K562 (cell line): ENCODE measurements around the gene MAGEB4. TPM values are rescaled to one million over a fixed set of nuclear protein-coding genes. Genes with fewer than 3 reads are reported as not detected.

Experiments
- ATAC-seq: fragments of 200-7000 bp; cut with Tn5 transposase; 3 replicates; pipeline ENCODE4 v1.9.1; 2020; ENCODE audit warnings: moderate library complexity
- BruUV-seq: library from RNA; stranded (reverse); fragments of 400-500 nt; replicated peaks from 2 replicates; lab custom pipeline; 2021; lab: Mats Ljungman, UMichigan
- CTCF ChIA-PET: fragments of 300-600 bp; formaldehyde crosslinking; extraction: SDS; loops from one replicate; lab custom pipeline; 2021; ENCODE audit warnings: low intra/inter-chr PET ratio; lab: Yijun Ruan, JAX
- POLR2A ChIA-PET: fragments of 300-600, 350-650 bp; sonication (Branson Sonifier 250); formaldehyde crosslinking; extraction: SDS; loops from one replicate; lab custom pipeline; 2021; ENCODE audit warnings: antibody characterized with exemption, inconsistent platforms; lab: Yijun Ruan, JAX
- DNase-seq, 4 experiments: peaks; one replicate each; pipeline versions ENCODE4 v3.0.0 to v3.0.0-alpha.2; 2011 to 2018; ENCODE audit warnings: low spot score in 3 of 4, mixed read lengths in 3 of 4; ENCODE audit errors: extremely low read depth in 1 of 4
- FAIRE-seq: peaks from 2 replicates; lab custom pipeline; 2011; peaks lifted over from hg19 to GRCh38; lab: Jason Lieb, UNC
- H2AFZ ChIP-seq: 2 replicates; pipeline ENCODE4 v1.6.0; 2011; ENCODE audit warnings: low read depth, low read length, control low read depth, inconsistent platforms
- H3K27ac ChIP-seq: fragments of 200-600 bp; 3 replicates; pipeline ENCODE4 v1.8.0; 2011; ENCODE audit warnings: low read depth, mild to moderate bottlenecking, control low read depth, inconsistent platforms, low read length, moderate library complexity, mixed read lengths; ENCODE audit errors: extremely low read depth
- H3K27me3 ChIP-seq, 2 experiments: fragments of 300-600 bp in 1 of 2; 2 replicates in 1 of 2; 3 replicates in 1 of 2; pipeline versions ENCODE4 v1.6.0 to v1.8.0; 2011; ENCODE audit warnings: inconsistent platforms in 2 of 2, low read length in 2 of 2, mild to moderate bottlenecking in 1 of 2, mixed read lengths in 1 of 2, moderate library complexity in 1 of 2; ENCODE audit not compliant: control insufficient read depth in 2 of 2, insufficient read depth in 2 of 2
- H3K36me3 ChIP-seq: fragments of 300-600 bp; 3 replicates; pipeline ENCODE4 v1.8.0; 2011; ENCODE audit warnings: mild to moderate bottlenecking, low read length, inconsistent platforms; ENCODE audit not compliant: control insufficient read depth, insufficient read depth
- H3K4me1 ChIP-seq, 2 experiments: fragments of 200-600 bp in 1 of 2; replicated peaks in 1 of 2; 2 replicates in 1 of 2; 3 replicates in 1 of 2; pipeline versions ENCODE4 v1.5.1 to v1.8.0; 2011; ENCODE audit warnings: inconsistent platforms in 2 of 2, low read length in 2 of 2, mild to moderate bottlenecking in 1 of 2, mixed read lengths in 1 of 2, moderate library complexity in 1 of 2; ENCODE audit not compliant: control insufficient read depth in 2 of 2, insufficient read depth in 2 of 2
- H3K4me2 ChIP-seq: 2 replicates; pipeline ENCODE4 v1.6.1; 2011; ENCODE audit warnings: low read length, control low read depth, inconsistent platforms, mixed read lengths; ENCODE audit not compliant: insufficient read depth
- H3K4me3 ChIP-seq: fragments of 200-600 bp; sonication (generic), shearing (Covaris generic); 2 replicates; pipeline ENCODE4 v1.5.1; 2016; ENCODE audit warnings: control low read depth, inconsistent platforms
- H3K79me2 ChIP-seq: fragments of 200-600 bp; 3 replicates; pipeline ENCODE4 v1.8.0; 2011; ENCODE audit warnings: low read length, inconsistent platforms; ENCODE audit not compliant: control insufficient read depth, insufficient read depth
- H3K9ac ChIP-seq, 2 experiments: 2 replicates each; pipeline versions ENCODE4 v1.6.0 to v1.6.1; 2011; ENCODE audit warnings: low read depth in 2 of 2, low read length in 2 of 2, control low read depth in 1 of 2, inconsistent platforms in 1 of 2, mild to moderate bottlenecking in 1 of 2, mixed read lengths in 1 of 2; ENCODE audit not compliant: insufficient read depth in 1 of 2
- H3K9me1 ChIP-seq: one replicate; pipeline ENCODE4 v1.6.0; 2011; ENCODE audit warnings: inconsistent platforms, mild to moderate bottlenecking, low read length, moderate library complexity; ENCODE audit not compliant: control insufficient read depth, insufficient read depth
- H3K9me3 ChIP-seq: replicated peaks from 2 replicates; pipeline ENCODE4 v1.5.1; 2011; ENCODE audit warnings: low read depth, low read length, inconsistent platforms; ENCODE audit not compliant: control insufficient read depth, insufficient read depth
- H4K20me1 ChIP-seq: replicated peaks from 2 replicates; pipeline ENCODE4 v1.6.1; 2011; ENCODE audit warnings: low read length, inconsistent platforms, mixed read lengths; ENCODE audit not compliant: control insufficient read depth, insufficient read depth
- ATF1 ChIP-seq, 2 experiments: fragments of 450-650 bp in 1 of 2; IDR thresholded peaks; 2 replicates each; pipeline ENCODE4 v1.6.1; 2016; ENCODE audit warnings: missing compliant biosample characterization in 1 of 2, missing genetic modification characterization in 1 of 2
- BMI1 ChIP-seq: fragments of 150-350 bp; IDR thresholded peaks from 2 replicates; pipeline ENCODE4 v1.6.1; 2014; ENCODE audit warnings: low read length
- BRD9 ChIP-seq: fragments of 450-650 bp; IDR thresholded peaks from 2 replicates; pipeline ENCODE4 v1.6.1; 2018; ENCODE audit warnings: low read depth; ENCODE audit not compliant: partially characterized antibody
- CC2D1A ChIP-seq: fragments of 450-650 bp; IDR thresholded peaks from 2 replicates; pipeline ENCODE4 v1.6.1; 2017; ENCODE audit warnings: mild to moderate bottlenecking
- FOSL1 ChIP-seq: fragments of 200-800 bp; sonication (Bioruptor generic); conservative IDR thresholded peaks from 2 replicates; pipeline ENCODE4 v1.6.1; 2016; ENCODE audit warnings: missing genetic modification characterization, missing compliant biosample characterization
- HDAC8 ChIP-seq: fragments of 450-650 bp; IDR thresholded peaks from 2 replicates; pipeline ENCODE4 v1.6.1; 2016; ENCODE audit warnings: mild to moderate bottlenecking, missing genetic modification characterization, moderate library complexity, missing compliant biosample characterization
- LEF1 ChIP-seq: fragments of 450-650 bp; IDR thresholded peaks from 2 replicates; pipeline ENCODE4 v1.6.1; 2016; ENCODE audit warnings: mild to moderate bottlenecking
- NFATC3 ChIP-seq: fragments of 450-650 bp; IDR thresholded peaks from 2 replicates; pipeline ENCODE4 v1.6.1; 2017; ENCODE audit warnings: mild to moderate bottlenecking
- SETDB1 ChIP-seq: IDR thresholded peaks from one replicate; pipeline ENCODE4 v1.6.1; 2012; ENCODE audit warnings: low read length, control low read depth, inconsistent platforms
- SMARCB1 ChIP-seq: IDR thresholded peaks from 2 replicates; pipeline ENCODE4 v1.6.1; 2011; ENCODE audit warnings: improper control_type of control experiment, low read depth; ENCODE audit not compliant: insufficient read length
- YY1 ChIP-seq, 3 experiments: IDR thresholded peaks; 2 replicates each; pipeline ENCODE4 v1.6.1; 2011; ENCODE audit warnings: low read length in 2 of 3, mild to moderate bottlenecking in 2 of 3, moderate library complexity in 2 of 3, borderline replicate concordance in 1 of 3, control low read depth in 1 of 3, low read depth in 1 of 3; ENCODE audit not compliant: insufficient read depth in 3 of 3, insufficient replicate concordance in 2 of 3, control insufficient read depth in 1 of 3, insufficient read length in 1 of 3; ENCODE audit errors: extremely low read depth in 1 of 3
- ZNF124 ChIP-seq: sonication (generic); formaldehyde crosslinking; IDR thresholded peaks from 2 replicates; pipeline ENCODE4 v1.8.1; 2022; ENCODE audit warnings: missing genetic modification reagents
- ZNF75A ChIP-seq: fragments of 450-650 bp; formaldehyde crosslinking; IDR thresholded peaks from 2 replicates; pipeline ENCODE4 v1.4.0; 2020; ENCODE audit warnings: mild to moderate bottlenecking
- WGBS: fragments of 100-300 bp; shearing (Covaris generic); methylation state at CpG from one replicate; pipeline ENCODE4 v1.1.6; 2016; ENCODE audit warnings: low coverage, mixed read lengths; ENCODE audit not compliant: insufficient coverage; ENCODE audit errors: missing lambda C conversion rate; 5-methylcytosine and 5-hydroxymethylcytosine counted together
- in situ Hi-C: fragments of 300-500 bp; cut with MboI; formaldehyde crosslinking; loops from 4 replicates; pipeline ENCODE4 v1.15.0; 2018; ENCODE audit warnings: inconsistent platforms, mixed read lengths
- intact Hi-C: fragments of 100-400 bp; cut with micrococcal nuclease; formaldehyde crosslinking; loops from 2 replicates; pipeline ENCODE4 v1.14.2; 2022
- polyA plus RNA-seq, 8 experiments: library from polyadenylated mRNA; depleted of rRNA in 4 of 8; stranded (reverse) in 5 of 8; unstranded in 3 of 8; fragments of >200 nt; fragmentation: Nextera tagmentation in 2 of 8; fragmentation: Illumina TruSeq in 1 of 8; extraction: Ambion mirVana in 2 of 8; extraction: Trizol in 1 of 8; gene quantifications; 2 replicates each; pipeline versions ENCODE4 v1.2.1 to v1.2.3, GENCODE V29; 2011 to 2014; ENCODE audit warnings: inconsistent platforms in 1 of 8, missing spikeins in 1 of 8
- total RNA-seq, 7 experiments: library from RNA; depleted of rRNA in 6 of 7; stranded (reverse); fragments of >200 nt in 6 of 7; fragmentation: Illumina TruSeq in 2 of 7; extraction: Trizol in 2 of 7; gene quantifications; 2 replicates each; pipeline versions ENCODE4 v1.2.1 to v1.2.3, GENCODE V29; 2011 to 2021; ENCODE audit warnings: low replicate concordance in 1 of 7
- TF ChIP-seq, protein P1 (sequence below): fragments of 450-650 bp; formaldehyde crosslinking; conservative IDR thresholded peaks from 2 replicates; pipeline ENCODE4 v1.4.0; 2022; ENCODE audit warnings: mild to moderate bottlenecking, missing genetic modification characterization
- TF ChIP-seq, protein P2 (sequence below): fragments of 450-650 bp; formaldehyde crosslinking; IDR thresholded peaks from 2 replicates; pipeline ENCODE4 v1.4.0; 2020; ENCODE audit warnings: mild to moderate bottlenecking, moderate library complexity

The MAGEB4 gene
- total and polyA plus RNA-seq, 9 of the 15 experiments (the other 6 are each of a cell fraction or from before 2014, with no cell fraction given), result 0.04 to 0.09 (median 0.06) TPM; not detected in 6

- no peaks in the 10 kb centered on the region for H3K79me2 ChIP-seq
- H3K4me2 ChIP-seq, result no peak overlapping the region
- H3K36me3 ChIP-seq, result no peaks in the 10 kb centered on the region
- no TSS peak for BruUV-seq
- intact Hi-C loops, result no loop called here
- no peak overlapping the region for H3K4me3 ChIP-seq
- 0% methylated on average over 2 of the region's 2 CpGs for WGBS
- in situ Hi-C loops, result no loop called here
- ChIA-PET POLR2A (interaction anchor here (0.6 kb wide), 1 partner anchor 24 kb away, joined by 3 read pairs; no protein-coding TSS in a partner anchor), CTCF (no interaction called here)
- no peak for FAIRE-seq
- no peak for DNase-seq
- H3K9ac ChIP-seq, result no peak overlapping the region
- TF ChIP-seq SETDB1 (no peak), SMARCB1 (no peak), ATF1 (CRISPR knock-in tag; IDR thresholded peaks at IDR 0.05) (no peak), ATF1 (tag; IDR thresholded peaks at IDR 0.05) (no peak), CC2D1A (no peak), NFATC3 (no peak), ZNF124 (CRISPR knock-in tag) (no peak), ZNF75A (no peak), HDAC8 (tag) (no peak), LEF1 (no peak), BMI1 (no peak), FOSL1 (no peak), BRD9 (no peak), YY1 (IDR thresholded peaks at IDR 0.05; ENCODE audit: borderline replicate concordance in 1 of 3, control insufficient read depth in 1 of 3, extremely low read depth in 1 of 3, insufficient read depth in 3 of 3, insufficient read length in 1 of 3, insufficient replicate concordance in 2 of 3, low read depth in 1 of 3, low read length in 2 of 3) (no peak)
- TF ChIP-seq, protein P1, sequence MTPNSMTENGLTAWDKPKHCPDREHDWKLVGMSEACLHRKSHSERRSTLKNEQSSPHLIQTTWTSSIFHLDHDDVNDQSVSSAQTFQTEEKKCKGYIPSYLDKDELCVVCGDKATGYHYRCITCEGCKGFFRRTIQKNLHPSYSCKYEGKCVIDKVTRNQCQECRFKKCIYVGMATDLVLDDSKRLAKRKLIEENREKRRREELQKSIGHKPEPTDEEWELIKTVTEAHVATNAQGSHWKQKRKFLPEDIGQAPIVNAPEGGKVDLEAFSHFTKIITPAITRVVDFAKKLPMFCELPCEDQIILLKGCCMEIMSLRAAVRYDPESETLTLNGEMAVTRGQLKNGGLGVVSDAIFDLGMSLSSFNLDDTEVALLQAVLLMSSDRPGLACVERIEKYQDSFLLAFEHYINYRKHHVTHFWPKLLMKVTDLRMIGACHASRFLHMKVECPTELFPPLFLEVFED (CRISPR knock-in tag), result no peak
- TF ChIP-seq, protein P2, sequence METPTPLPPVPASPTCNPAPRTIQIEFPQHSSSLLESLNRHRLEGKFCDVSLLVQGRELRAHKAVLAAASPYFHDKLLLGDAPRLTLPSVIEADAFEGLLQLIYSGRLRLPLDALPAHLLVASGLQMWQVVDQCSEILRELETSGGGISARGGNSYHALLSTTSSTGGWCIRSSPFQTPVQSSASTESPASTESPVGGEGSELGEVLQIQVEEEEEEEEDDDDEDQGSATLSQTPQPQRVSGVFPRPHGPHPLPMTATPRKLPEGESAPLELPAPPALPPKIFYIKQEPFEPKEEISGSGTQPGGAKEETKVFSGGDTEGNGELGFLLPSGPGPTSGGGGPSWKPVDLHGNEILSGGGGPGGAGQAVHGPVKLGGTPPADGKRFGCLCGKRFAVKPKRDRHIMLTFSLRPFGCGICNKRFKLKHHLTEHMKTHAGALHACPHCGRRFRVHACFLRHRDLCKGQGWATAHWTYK (CRISPR knock-in tag), result no peak
- ATAC-seq, result no peak
- no peaks in the 10 kb centered on the region for H4K20me1 ChIP-seq
- no peaks in the 10 kb centered on the region for H3K9me3 ChIP-seq
- H3K27me3 ChIP-seq, result no peaks in the 10 kb centered on the region
- H2AFZ ChIP-seq, result no peak overlapping the region
- no peak overlapping the region for H3K27ac ChIP-seq
- H3K9me1 ChIP-seq, result no peaks in the 10 kb centered on the region
- no peaks in the 10 kb centered on the region for H3K4me1 ChIP-seq
Measured at GRCh38 chrX:30259927-30260326, 18.1 kb downstream of the MAGEB4 start.
